Neural cell (in vitro differentiated cells): ENCODE data around the gene HOXA10.

ENCODE experiments used
- EP300 ChIP-seq: fragments of 450-650 bp; conservative IDR thresholded peaks from 2 replicates; pipeline ENCODE4 v1.6.1; 2014; ENCODE audit warnings: antibody characterized with exemption, mild to moderate bottlenecking, moderate library complexity; ENCODE audit not compliant: poor library complexity, severe bottlenecking
- EZH2 ChIP-seq: fragments of 200-600, 300-800 bp; shearing (Covaris generic), sonication (generic); IDR thresholded peaks from 2 replicates; pipeline ENCODE4 v1.6.1; 2014; ENCODE audit warnings: antibody characterized with exemption, low read length, borderline replicate concordance, mild to moderate bottlenecking; ENCODE audit not compliant: insufficient read depth, poor library complexity, severe bottlenecking
- POLR2AphosphoS5 ChIP-seq: IDR thresholded peaks from 2 replicates; pipeline ENCODE4 v1.6.1; 2012
- SMC3 ChIP-seq: fragments of 450-650 bp; conservative IDR thresholded peaks from 2 replicates; pipeline ENCODE4 v1.6.1; 2014; ENCODE audit warnings: antibody characterized with exemption, mild to moderate bottlenecking, moderate library complexity; ENCODE audit not compliant: poor library complexity
- TAF1 ChIP-seq: IDR thresholded peaks from 2 replicates; pipeline ENCODE4 v1.6.1; 2012; ENCODE audit warnings: low read depth
- TF ChIP-seq, protein P1 (sequence below): fragments of 450-650 bp; IDR thresholded peaks from 2 replicates; pipeline ENCODE4 v1.5.1; 2014; ENCODE audit warnings: antibody characterized with exemption, mild to moderate bottlenecking, moderate library complexity; ENCODE audit not compliant: poor library complexity, severe bottlenecking

DNA sequence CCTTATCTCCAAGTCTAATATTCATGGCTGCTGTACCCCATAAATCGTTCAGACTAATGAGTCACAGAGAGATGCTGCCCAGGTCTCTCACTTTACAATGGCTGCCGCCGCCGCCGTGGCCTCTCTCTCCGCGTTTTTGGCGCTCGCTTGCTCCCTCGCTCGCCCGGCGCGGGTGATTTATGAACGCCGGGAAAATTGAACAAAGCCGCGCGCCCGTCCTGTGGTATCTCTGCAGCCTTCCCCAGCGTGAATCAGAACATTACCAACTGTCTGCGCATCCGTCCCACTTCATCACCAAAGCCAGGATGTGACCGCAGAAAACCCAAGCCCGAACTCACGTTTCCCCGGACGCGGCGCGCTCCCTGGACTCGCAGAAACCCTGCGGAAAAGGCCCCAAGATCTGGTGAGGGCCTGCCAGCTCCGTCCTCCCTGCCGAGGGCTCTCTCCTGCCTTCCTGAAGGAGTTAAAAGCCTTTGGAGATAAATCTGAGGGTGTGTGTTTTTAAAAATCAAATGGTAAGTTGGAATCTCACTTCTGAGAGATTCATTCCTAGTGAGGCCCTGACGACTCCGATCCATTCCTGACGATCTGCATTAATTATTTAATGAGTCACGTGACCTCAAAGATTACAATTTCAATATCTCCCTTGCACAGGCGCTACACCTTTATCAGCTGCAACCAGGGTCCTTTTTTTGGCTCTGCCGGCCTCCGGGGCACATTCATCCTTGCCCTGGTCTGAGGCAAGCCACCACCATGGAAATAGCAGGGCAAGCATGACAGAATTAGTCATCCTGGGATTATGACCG, 49.8 kb downstream of the HOXA10 start:
- TF ChIP-seq, protein P1, sequence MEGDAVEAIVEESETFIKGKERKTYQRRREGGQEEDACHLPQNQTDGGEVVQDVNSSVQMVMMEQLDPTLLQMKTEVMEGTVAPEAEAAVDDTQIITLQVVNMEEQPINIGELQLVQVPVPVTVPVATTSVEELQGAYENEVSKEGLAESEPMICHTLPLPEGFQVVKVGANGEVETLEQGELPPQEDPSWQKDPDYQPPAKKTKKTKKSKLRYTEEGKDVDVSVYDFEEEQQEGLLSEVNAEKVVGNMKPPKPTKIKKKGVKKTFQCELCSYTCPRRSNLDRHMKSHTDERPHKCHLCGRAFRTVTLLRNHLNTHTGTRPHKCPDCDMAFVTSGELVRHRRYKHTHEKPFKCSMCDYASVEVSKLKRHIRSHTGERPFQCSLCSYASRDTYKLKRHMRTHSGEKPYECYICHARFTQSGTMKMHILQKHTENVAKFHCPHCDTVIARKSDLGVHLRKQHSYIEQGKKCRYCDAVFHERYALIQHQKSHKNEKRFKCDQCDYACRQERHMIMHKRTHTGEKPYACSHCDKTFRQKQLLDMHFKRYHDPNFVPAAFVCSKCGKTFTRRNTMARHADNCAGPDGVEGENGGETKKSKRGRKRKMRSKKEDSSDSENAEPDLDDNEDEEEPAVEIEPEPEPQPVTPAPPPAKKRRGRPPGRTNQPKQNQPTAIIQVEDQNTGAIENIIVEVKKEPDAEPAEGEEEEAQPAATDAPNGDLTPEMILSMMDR = no peak
- TF ChIP-seq POLR2AphosphoS5 (no peak), EP300 (no peak), SMC3 (no peak), TAF1 (no peak), EZH2 (peak; percentile 42)
